AG04449 (cell line): ENCODE measurements around the gene CTNNBL1.

ENCODE experiments used
- CTCF ChIA-PET: fragments of 350-600 bp; formaldehyde crosslinking; extraction: SDS; loops from one replicate; lab custom pipeline; 2021; ENCODE audit warnings: antibody characterized with exemption; lab: Yijun Ruan, JAX
- POLR2A ChIA-PET: fragments of 400-600, 350-600 bp; formaldehyde crosslinking; extraction: SDS; loops from one replicate; lab custom pipeline; 2020; ENCODE audit warnings: antibody characterized with exemption, inconsistent platforms; lab: Yijun Ruan, JAX
- DNase-seq: peaks from one replicate; pipeline ENCODE4 v3.0.0-alpha.2; 2010; ENCODE audit warnings: low read depth, low spot score
- H3K4me3 ChIP-seq: 2 replicates; pipeline ENCODE4 v1.5.1; 2011; ENCODE audit warnings: low read depth, mild to moderate bottlenecking, control low read depth, low read length
- CTCF ChIP-seq: IDR thresholded peaks from one replicate; pipeline ENCODE4 v1.5.1; 2011; ENCODE audit warnings: mild to moderate bottlenecking, moderate library complexity, low read length, control low read depth, inconsistent platforms; ENCODE audit not compliant: insufficient read depth; ENCODE audit errors: missing control alignments

The CTNNBL1 gene

GRCh38 chr20:37668166-37668565 is 25.7 kb upstream of the CTNNBL1 start:
- no peak overlapping the region for H3K4me3 ChIP-seq
- ChIA-PET POLR2A (no interaction called here), CTCF (no interaction called here)
- no peak for TF ChIP-seq CTCF
- no peak for DNase-seq

- POLR2A ChIA-PET = no interaction called here
- DNase-seq = no peak
- TF ChIP-seq CTCF = no peak
- CTCF ChIA-PET = no interaction called here
- no peak overlapping the region for H3K4me3 ChIP-seq
Observed at GRCh38 chr20:37669062-37669772, 24.6 kb upstream of the CTNNBL1 start.

GRCh38 chr20:37669773-37670236 is 24.0 kb upstream of the CTNNBL1 start:
- POLR2A ChIA-PET = no interaction called here
- no peak for TF ChIP-seq CTCF
- no peak for DNase-seq
- no peak overlapping the region for H3K4me3 ChIP-seq
- CTCF ChIA-PET = no interaction called here

GRCh38 chr20:37670351-37670791 is 23.5 kb upstream of the CTNNBL1 start:
- TF ChIP-seq CTCF = no peak
- ChIA-PET CTCF (no interaction called here), POLR2A (no interaction called here)
- H3K4me3 ChIP-seq = no peak overlapping the region
- no peak for DNase-seq

- ChIA-PET POLR2A (no interaction called here), CTCF (interaction anchor here (1.2 kb wide), 1 partner anchor 549 kb away, joined by 3 read pairs; no protein-coding TSS in a partner anchor)
Observed at GRCh38 chr20:37672143-37672542, 21.7 kb upstream of the CTNNBL1 start.

More at GRCh38 chr20:37672143-37672542, 21.7 kb upstream of the CTNNBL1 start:
- H3K4me3 ChIP-seq = no peak overlapping the region
- DNase-seq = no peak
- TF ChIP-seq CTCF = no peak
